A673 (cell line): Measurements from ENCODE around the gene CCDC148. TPM values are rescaled to one million over a fixed set of nuclear protein-coding genes. Genes with fewer than 3 reads are reported as not detected.

Source experiments
- BruUV-seq: library from RNA; stranded (reverse); fragments of 400-500 nt; replicated peaks from 2 replicates; lab custom pipeline; 2021; lab: Mats Ljungman, UMichigan
- CTCF ChIA-PET: fragments of 300-600 bp; sonication (Branson Sonifier 250); formaldehyde crosslinking; loops from one replicate; lab custom pipeline; 2022; ENCODE audit warnings: antibody characterized with exemption; lab: Charles Lee
- POLR2A ChIA-PET: fragments of 300-600 bp; sonication (Branson Sonifier 250); formaldehyde crosslinking; loops from one replicate; lab custom pipeline; 2022; ENCODE audit warnings: antibody characterized with exemption; ENCODE audit not compliant: low non-redundant PET; lab: Charles Lee
- DNase-seq: peaks from one replicate; pipeline ENCODE4 v3.0.0-alpha.2; 2015; ENCODE audit warnings: low spot score
- H3K27ac ChIP-seq: fragments of 200-600 bp; sonication (generic); 2 replicates; pipeline ENCODE4 v1.5.1; 2016; ENCODE audit warnings: mixed run types, low read depth, mild to moderate bottlenecking, mixed read lengths, antibody characterized with exemption, low read length; ENCODE audit not compliant: poor library complexity, severe bottlenecking
- H3K27me3 ChIP-seq: fragments of 200-600 bp; sonication (generic); replicated peaks from 2 replicates; pipeline ENCODE4 v1.6.1; 2017; ENCODE audit warnings: mixed run types, low read depth, mild to moderate bottlenecking, mixed read lengths, antibody characterized with exemption, low read length; ENCODE audit not compliant: insufficient read depth, poor library complexity
- H3K36me3 ChIP-seq: fragments of 200-600 bp; sonication (generic); 2 replicates; pipeline ENCODE4 v1.6.1; 2016; ENCODE audit warnings: mixed run types, mild to moderate bottlenecking, mixed read lengths, antibody characterized with exemption, low read length; ENCODE audit not compliant: insufficient read depth, poor library complexity, severe bottlenecking
- H3K4me1 ChIP-seq: fragments of 200-600 bp; sonication (generic); 2 replicates; pipeline ENCODE4 v1.6.1; 2017; ENCODE audit warnings: mixed run types, mild to moderate bottlenecking, mixed read lengths, antibody characterized with exemption, low read length; ENCODE audit not compliant: insufficient read depth, poor library complexity, severe bottlenecking
- H3K4me3 ChIP-seq: fragments of 200-600 bp; sonication (generic); 2 replicates; pipeline ENCODE4 v1.5.1; 2016; ENCODE audit warnings: low read depth, mixed run types, mild to moderate bottlenecking, mixed read lengths, low read length; ENCODE audit not compliant: poor library complexity, severe bottlenecking
- H3K9me3 ChIP-seq: fragments of 200-600 bp; sonication (generic); 2 replicates; pipeline ENCODE4 v1.6.1; 2016; ENCODE audit warnings: mixed run types, low read depth, mild to moderate bottlenecking, mixed read lengths, antibody characterized with exemption, low read length; ENCODE audit not compliant: poor library complexity, severe bottlenecking
- EZH2 ChIP-seq: fragments of 200-600 bp; sonication (generic); IDR thresholded peaks from 2 replicates; pipeline ENCODE4 v1.6.1; 2017; ENCODE audit warnings: borderline replicate concordance, low read depth, mild to moderate bottlenecking, mixed read lengths, antibody characterized with exemption, low read length; ENCODE audit not compliant: poor library complexity, severe bottlenecking
- intact Hi-C: fragments of 100-400 bp; cut with micrococcal nuclease; formaldehyde crosslinking; loops from one replicate; pipeline ENCODE4 v1.10.0; 2022; ENCODE audit not compliant: unreplicated experiment
- total RNA-seq: library from RNA; stranded (reverse); gene quantifications from 2 replicates; pipeline ENCODE4 v1.2.3, GENCODE V29; 2021
- TF ChIP-seq, protein P1 (sequence below): fragments of 300-800, 200-600 bp; sonication (generic); conservative IDR thresholded peaks from 2 replicates; pipeline ENCODE4 v1.5.1; 2017; ENCODE audit warnings: low read depth, mild to moderate bottlenecking, antibody characterized with exemption, low read length, moderate library complexity, mixed read lengths

Gene CCDC148
- total RNA-seq, 1 experiment from 2014 or later, result 0.90 TPM

DNA sequence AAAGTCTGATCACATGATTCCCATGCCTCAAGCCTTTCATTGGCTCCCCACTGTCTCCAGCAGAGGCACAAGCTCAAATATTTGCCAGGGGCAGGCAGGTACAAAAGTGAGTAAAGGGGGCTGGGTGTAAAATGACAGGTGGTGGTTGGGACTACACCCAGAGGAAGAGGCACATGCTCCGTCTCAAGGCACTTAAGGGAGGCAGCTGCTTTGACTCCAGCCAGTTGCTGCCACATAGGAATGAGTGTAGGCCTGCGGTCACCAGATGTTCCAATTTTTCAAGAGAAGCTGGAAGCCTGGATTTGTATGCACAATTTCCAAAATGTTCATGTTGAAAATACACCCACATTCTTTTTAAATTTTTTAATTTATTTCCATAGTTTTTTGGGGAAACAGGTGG lies 190.4 kb downstream of the CCDC148 start:
- Histone ChIP-seq H3K4me3 (no peak overlapping the region), H3K4me1 (no peaks in the 10 kb centered on the region), H3K27ac (no peak overlapping the region), H3K9me3 (no peaks in the 10 kb centered on the region), H3K36me3 (no peaks in the 10 kb centered on the region), H3K27me3 (no peaks in the 10 kb centered on the region)
- POLR2A ChIA-PET, result no interaction called here
- no TSS peak for BruUV-seq
- DNase-seq, result no peak
- CTCF ChIA-PET, result no interaction called here
- intact Hi-C loops, result no loop called here
- TF ChIP-seq, protein P1, sequence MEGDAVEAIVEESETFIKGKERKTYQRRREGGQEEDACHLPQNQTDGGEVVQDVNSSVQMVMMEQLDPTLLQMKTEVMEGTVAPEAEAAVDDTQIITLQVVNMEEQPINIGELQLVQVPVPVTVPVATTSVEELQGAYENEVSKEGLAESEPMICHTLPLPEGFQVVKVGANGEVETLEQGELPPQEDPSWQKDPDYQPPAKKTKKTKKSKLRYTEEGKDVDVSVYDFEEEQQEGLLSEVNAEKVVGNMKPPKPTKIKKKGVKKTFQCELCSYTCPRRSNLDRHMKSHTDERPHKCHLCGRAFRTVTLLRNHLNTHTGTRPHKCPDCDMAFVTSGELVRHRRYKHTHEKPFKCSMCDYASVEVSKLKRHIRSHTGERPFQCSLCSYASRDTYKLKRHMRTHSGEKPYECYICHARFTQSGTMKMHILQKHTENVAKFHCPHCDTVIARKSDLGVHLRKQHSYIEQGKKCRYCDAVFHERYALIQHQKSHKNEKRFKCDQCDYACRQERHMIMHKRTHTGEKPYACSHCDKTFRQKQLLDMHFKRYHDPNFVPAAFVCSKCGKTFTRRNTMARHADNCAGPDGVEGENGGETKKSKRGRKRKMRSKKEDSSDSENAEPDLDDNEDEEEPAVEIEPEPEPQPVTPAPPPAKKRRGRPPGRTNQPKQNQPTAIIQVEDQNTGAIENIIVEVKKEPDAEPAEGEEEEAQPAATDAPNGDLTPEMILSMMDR, result no peak
- TF ChIP-seq EZH2, result no peak

DNA sequence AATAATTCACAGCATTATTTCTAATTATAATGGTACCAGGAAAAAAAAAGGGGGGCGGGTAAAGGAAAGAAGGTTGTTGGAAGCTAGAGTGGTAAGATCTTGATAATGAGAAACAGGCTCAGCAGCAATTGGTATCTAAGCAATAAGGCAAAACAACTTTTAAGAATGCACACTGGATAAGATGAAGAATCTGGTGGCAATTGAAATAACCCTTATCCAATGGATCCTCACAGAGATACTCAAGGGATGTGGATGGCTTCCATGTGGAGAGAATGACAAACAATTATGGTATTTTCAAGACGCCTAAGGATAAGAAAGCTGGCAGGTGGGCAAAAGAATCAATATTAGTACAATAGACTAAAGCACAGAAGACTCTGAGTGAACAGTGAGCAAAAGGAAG lies 201.3 kb downstream of the CCDC148 start:
- DNase-seq, result no peak
- TF ChIP-seq, protein P1, result no peak
- TF ChIP-seq EZH2, result no peak
- Histone ChIP-seq H3K36me3 (no peaks in the 10 kb centered on the region), H3K27me3 (no peaks in the 10 kb centered on the region), H3K4me3 (no peak overlapping the region), H3K27ac (no peak overlapping the region), H3K4me1 (peaks cover 7% of the 10 kb centered on the region), H3K9me3 (no peaks in the 10 kb centered on the region)
- ChIA-PET POLR2A (no interaction called here), CTCF (no interaction called here)
- BruUV-seq, result no TSS peak
- intact Hi-C loops, result no loop called here

DNA sequence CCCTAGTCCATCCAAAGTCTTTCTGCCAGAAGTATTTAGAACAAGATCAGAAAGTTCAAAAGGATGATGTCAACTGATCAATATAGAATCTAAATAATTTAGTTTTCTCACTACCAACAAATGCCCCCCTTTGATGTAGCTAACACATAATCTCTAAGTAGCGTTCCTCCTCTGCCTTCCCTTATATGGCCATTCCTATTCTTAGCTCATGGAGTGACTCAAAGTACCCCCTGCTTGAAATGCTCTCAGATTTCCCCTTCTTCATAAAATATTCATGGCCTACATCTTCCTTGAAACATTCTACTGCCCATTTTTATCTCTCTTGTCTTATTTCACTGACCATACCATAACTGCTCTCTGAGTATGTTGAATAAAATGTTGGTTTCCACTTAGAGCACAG lies 203.4 kb downstream of the CCDC148 start:
- TF ChIP-seq, protein P1, result no peak
- TF ChIP-seq EZH2, result no peak
- no peak overlapping the region for H3K27ac ChIP-seq
- POLR2A ChIA-PET, result no interaction called here
- CTCF ChIA-PET, result no interaction called here
- no peak overlapping the region for H3K4me3 ChIP-seq
- H3K27me3 ChIP-seq, result no peaks in the 10 kb centered on the region
- H3K4me1 ChIP-seq, result peaks cover 7% of the 10 kb centered on the region
- BruUV-seq, result no TSS peak
- H3K36me3 ChIP-seq, result no peaks in the 10 kb centered on the region
- H3K9me3 ChIP-seq, result no peaks in the 10 kb centered on the region
- intact Hi-C loops, result no loop called here
- DNase-seq, result peak; percentile 49
